ENCODE measurements around the gene PITPNM3. TPM values are rescaled to one million over a fixed set of nuclear protein-coding genes. Genes with fewer than 3 reads are reported as not detected.

The PITPNM3 gene
- total and polyA plus RNA-seq, 2 of the 8 experiments (the other 6 are each of a cell fraction or from before 2014, with no cell fraction given) = 1.7 to 3.1 TPM

GRCh38 chr17:6559753-6560215 is 3.4 kb upstream of the PITPNM3 start:
- H2AK5ac ChIP-seq (ENCODE audit: low read depth, low read length) = 0 out of 2 replicates have a peak overlapping the region, but pooled peaks have one; percentile 6
- H3K4me3 ChIP-seq (ENCODE audit: extremely low read depth in 1 of 4, insufficient read depth in 2 of 4, low read depth in 3 of 4, low read length in 4 of 4) = no peak overlapping the region
- no peak overlapping the region for H2BK15ac ChIP-seq (ENCODE audit: low read length)
- no peak overlapping the region for H4K8ac ChIP-seq (ENCODE audit: extremely low read depth, insufficient read depth, low read length)
- H3K56ac ChIP-seq (replicated peaks; ENCODE audit: insufficient read length, low read depth, low read length) = no peak overlapping the region
- TF ChIP-seq CBX8 (IDR thresholded peaks at IDR 0.05; ENCODE audit: borderline replicate concordance, low read depth, low read length) (no peak), SIN3A (conservative IDR thresholded peaks at IDR 0.05 in 1 of 2, IDR thresholded peaks at IDR 0.05 in 1 of 2; ENCODE audit: low read depth in 1 of 2, low read length in 2 of 2) (no peak), SP4 (IDR thresholded peaks at IDR 0.05; ENCODE audit: low read length) (no peak), TBP (IDR thresholded peaks at IDR 0.05; ENCODE audit: low read depth, low read length) (no peak), USF2 (IDR thresholded peaks at IDR 0.05; ENCODE audit: low read length) (no peak), RXRA (IDR thresholded peaks at IDR 0.05; ENCODE audit: insufficient read depth, low read depth, low read length) (no peak), BACH1 (IDR thresholded peaks at IDR 0.05; ENCODE audit: low read length) (no peak), FOSL1 (IDR thresholded peaks at IDR 0.05; ENCODE audit: insufficient read depth, low read depth, low read length) (no peak), CEBPB (IDR thresholded peaks at IDR 0.05; ENCODE audit: low read depth, low read length) (no peak), ASH2L (IDR thresholded peaks at IDR 0.05; ENCODE audit: low read length) (no peak), SAP30 (IDR thresholded peaks at IDR 0.05; ENCODE audit: insufficient read depth, insufficient replicate concordance, low read length) (no peak), SIRT6 (IDR thresholded peaks at IDR 0.05; ENCODE audit: low read length) (no peak), TAF7 (optimal IDR thresholded peaks at IDR 0.05; ENCODE audit: borderline replicate concordance, low read depth, low read length) (no peak)
- no peak overlapping the region for H2BK120ac ChIP-seq (replicated peaks; ENCODE audit: low read depth, low read length)
- no peaks in the 10 kb centered on the region for H3K79me1 ChIP-seq (ENCODE audit: low read depth, low read length)
- no peak overlapping the region for H2BK20ac ChIP-seq (ENCODE audit: low read length)
- 82% methylated on average over 5 of the region's 5 CpGs; no CpG with 5 or more reads in 1 of the 2 experiments for WGBS, 2 experiments (ENCODE audit: extremely low coverage in 1 of 2, insufficient coverage in 1 of 2, insufficient read length in 1 of 2, insufficient replicate concordance in 2 of 2, low coverage in 1 of 2, low lambda C conversion rate in 2 of 2, missing lambda C conversion rate in 1 of 2)
- H2BK5ac ChIP-seq (ENCODE audit: low read depth, low read length) = no peak overlapping the region
- ChIA-PET CTCF (ENCODE audit: partially characterized antibody) (interaction anchor here (0.6 to 1.6 kb wide), 7 partner anchors 11 to 123 kb away, joined by 3 to 8 read pairs (median 3); no protein-coding TSS in a partner anchor), POLR2A (ENCODE audit: partially characterized antibody) (interaction anchor here (1.2 to 1.6 kb wide), 2 partner anchors 18 to 97 kb away, joined by 3 to 4 read pairs; no protein-coding TSS in a partner anchor)
- no peak overlapping the region for H3K18ac ChIP-seq (ENCODE audit: extremely low read depth, low read length)
- H3K23me2 ChIP-seq (ENCODE audit: low read depth, low read length) = peaks cover 13% of the 10 kb centered on the region; the same call in 1 of the 2 replicates
- H3K14ac ChIP-seq (ENCODE audit: insufficient read length) = no peak overlapping the region
- no peak for DNase-seq (ENCODE audit: low read depth in 1 of 2, low spot score in 2 of 2)
- no peak overlapping the region for H4K5ac ChIP-seq (ENCODE audit: insufficient read length, low read depth, low read length)
- H3K23ac ChIP-seq (ENCODE audit: insufficient read length) = no peak overlapping the region
- peaks cover 13 to 34% (median 28%) of the 10 kb centered on the region in 4 experiments for H3K27me3 ChIP-seq (replicated peaks in 1 of 4; ENCODE audit: control insufficient read depth in 3 of 4, extremely low read depth in 1 of 4, insufficient read depth in 3 of 4, low read length in 3 of 4)
- FAIRE-seq = no peak
- 0 out of 2 replicates have a peak overlapping the region, but pooled peaks have one; percentile 50 for H2BK12ac ChIP-seq (ENCODE audit: low read depth, low read length)
- peaks cover 4 to 7% (median 5%) of the 10 kb centered on the region in 4 experiments for H3K4me1 ChIP-seq (replicated peaks in 1 of 4; ENCODE audit: control insufficient read depth in 3 of 4, insufficient read depth in 4 of 4, low read length in 3 of 4)
- no peak overlapping the region for H3K4ac ChIP-seq (replicated peaks; ENCODE audit: insufficient read length, low read depth, low read length)
- no peak overlapping the region for H3K27ac ChIP-seq (ENCODE audit: low read depth, low read length)
- H4K91ac ChIP-seq (replicated peaks; ENCODE audit: insufficient read length, low read length) = no peak overlapping the region
- H4K20me1 ChIP-seq (replicated peaks in 1 of 2; ENCODE audit: control insufficient read depth in 1 of 2, insufficient read depth in 2 of 2, low read length in 2 of 2) = peaks cover 0 to 2% of the 10 kb centered on the region in 2 experiments
- H3K79me2 ChIP-seq (ENCODE audit: control insufficient read depth in 1 of 2, insufficient read depth in 2 of 2, low read length in 2 of 2) = no peaks in the 10 kb centered on the region
- H3K9me3 ChIP-seq (ENCODE audit: insufficient read depth in 2 of 2, low read depth in 1 of 2, low read length in 1 of 2) = no peaks in the 10 kb centered on the region
- H2AFZ ChIP-seq (ENCODE audit: low read length) = no peak overlapping the region
- H3K4me2 ChIP-seq (ENCODE audit: insufficient read depth in 1 of 2, low read depth in 2 of 2, low read length in 2 of 2) = no peak overlapping the region
- no peak overlapping the region for H3K9ac ChIP-seq (replicated peaks in 1 of 4; ENCODE audit: extremely low read depth in 1 of 4, low read depth in 3 of 4, low read length in 3 of 4)
- no peaks in the 10 kb centered on the region for H3K36me3 ChIP-seq (ENCODE audit: control insufficient read depth in 2 of 4, insufficient read depth in 4 of 4, low read length in 3 of 4)
